CD4-positive, alpha-beta T cell (primary cell): ENCODE data around the gene SMOC2. TPM values are rescaled to one million over a fixed set of nuclear protein-coding genes. Genes with fewer than 3 reads are reported as not detected.

Source experiments
- ATAC-seq: fragments of 200-7000 bp; cut with Tn5 transposase; one replicate; pipeline ENCODE4 v1.10.0; 2022; ENCODE audit warnings: mild to moderate bottlenecking; ENCODE audit not compliant: poor library complexity
- CTCF ChIA-PET: fragments of 350-600 bp; sonication (Branson Sonifier 250); formaldehyde crosslinking; loops from one replicate; lab custom pipeline; 2021; ENCODE audit warnings: antibody characterized with exemption, inconsistent platforms; lab: Charles Lee
- POLR2A ChIA-PET: fragments of 350-600 bp; sonication (Branson Sonifier 250); formaldehyde crosslinking; loops from one replicate; lab custom pipeline; 2021; ENCODE audit warnings: antibody characterized with exemption, inconsistent platforms; lab: Charles Lee
- DNase-seq, 14 experiments: peaks; one replicate each; pipeline ENCODE4 v3.0.0-alpha.2; 2013 to 2020; ENCODE audit warnings: mixed read lengths in 2 of 14
- H3K27ac ChIP-seq, 2 donors: one replicate each; pipeline versions ENCODE4 v1.5.1 to v1.7.0; 2013; ENCODE audit warnings: low read length in 2 of 2, low read depth in 1 of 2, mild to moderate bottlenecking in 1 of 2
- H3K27me3 ChIP-seq, 2 experiments: 1 replicate in 1 of 2; 2 replicates in 1 of 2; pipeline versions ENCODE4 v1.6.1 to v1.7.0; 2013; ENCODE audit warnings: low read length in 2 of 2, control low read depth in 1 of 2, mild to moderate bottlenecking in 1 of 2, moderate library complexity in 1 of 2; ENCODE audit not compliant: insufficient read depth in 2 of 2, control insufficient read depth in 1 of 2
- H3K36me3 ChIP-seq: one replicate; pipeline ENCODE4 v1.6.1; 2013; ENCODE audit warnings: low read length, control low read depth; ENCODE audit not compliant: insufficient read depth
- H3K4me1 ChIP-seq: one replicate; pipeline ENCODE4 v1.6.1; 2013; ENCODE audit warnings: low read length, control low read depth; ENCODE audit not compliant: insufficient read depth
- H3K4me3 ChIP-seq: one replicate; pipeline ENCODE4 v1.5.1; 2013; ENCODE audit warnings: mild to moderate bottlenecking, low read length, moderate library complexity
- H3K9me3 ChIP-seq, 2 experiments: 1 replicate in 1 of 2; 2 replicates in 1 of 2; pipeline versions ENCODE4 v1.6.1 to v1.7.0; 2013; ENCODE audit warnings: low read length in 2 of 2, mild to moderate bottlenecking in 2 of 2, control low read depth in 1 of 2, moderate library complexity in 1 of 2; ENCODE audit not compliant: control insufficient read depth in 1 of 2, insufficient read depth in 1 of 2
- H3K27ac Mint-ChIP-seq: one replicate; pipeline ENCODE4 v1.8.0; 2020; ENCODE audit warnings: mixed read lengths
- H3K27me3 Mint-ChIP-seq: one replicate; pipeline ENCODE4 v1.8.0; 2021; ENCODE audit warnings: mixed read lengths
- H3K36me3 Mint-ChIP-seq: one replicate; pipeline ENCODE4 v1.8.0; 2021; ENCODE audit warnings: low read depth, mixed read lengths
- H3K4me1 Mint-ChIP-seq: one replicate; pipeline ENCODE4 v1.8.0; 2021; ENCODE audit warnings: low read depth, mixed read lengths
- H3K4me3 Mint-ChIP-seq: one replicate; pipeline ENCODE4 v1.8.0; 2020; ENCODE audit warnings: mild to moderate bottlenecking, mixed read lengths
- H3K9me3 Mint-ChIP-seq: one replicate; pipeline ENCODE4 v1.8.0; 2020; ENCODE audit warnings: mixed read lengths
- intact Hi-C, 2 experiments: fragments of 100-400 bp; cut with DNase I in 1 of 2; cut with micrococcal nuclease in 1 of 2; formaldehyde crosslinking; loops; one replicate each; pipeline versions ENCODE4 v1.15.1 to v1.9.0; 2023 to 2025; cut with DNase I, micrococcal nuclease
- total RNA-seq, 174 experiments: library from RNA in 2 of 174; stranded (reverse) in 2 of 174; gene quantifications; one replicate each; pipeline ENCODE4 v1.2.3 and lab custom pipeline; 2021 to 2026
- TF ChIP-seq, protein P1 (sequence below): fragments of 200-600 bp; IDR thresholded peaks from one replicate; pipeline ENCODE4 v1.8.0; 2022; ENCODE audit warnings: antibody characterized with exemption, mild to moderate bottlenecking

The SMOC2 gene
- total RNA-seq, 2 experiments from 2014 or later = not detected

DNA sequence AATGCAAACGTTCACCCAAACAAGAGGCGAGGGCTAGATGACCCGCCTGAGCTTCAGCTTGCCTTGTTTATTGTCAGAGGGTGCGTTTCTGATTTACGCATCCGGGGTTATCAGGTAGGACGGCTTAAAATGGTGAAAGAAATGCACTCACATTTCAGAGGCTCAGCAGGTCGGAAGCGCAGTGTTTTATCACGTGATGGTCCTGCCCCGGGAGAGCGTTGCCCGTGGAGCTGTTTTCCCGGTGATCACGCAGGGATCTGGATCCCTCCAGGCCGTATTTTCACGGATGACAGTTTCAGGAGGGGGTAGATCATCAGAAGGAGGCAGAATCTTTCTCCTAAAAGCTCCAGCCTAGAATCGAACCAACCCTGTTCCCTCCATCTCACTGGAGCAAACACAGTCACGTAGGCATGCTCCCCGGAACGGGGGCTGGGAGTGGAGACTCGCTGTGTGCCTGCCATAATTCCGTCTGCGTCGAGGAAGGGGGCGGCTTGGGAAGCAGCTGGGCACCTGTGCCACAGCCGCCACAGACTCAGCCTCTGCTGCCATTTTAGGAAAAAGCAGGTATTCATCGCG lies 121.7 kb downstream of the SMOC2 start:
- ATAC-seq (no peak), DNase-seq (no peak)
- H3K9me3 Mint-ChIP-seq = no peaks in the 10 kb centered on the region
- Histone ChIP-seq H3K9me3 (peaks cover 0 to 10% of the 10 kb centered on the region in 2 experiments), H3K27me3 (no peaks in the 10 kb centered on the region), H3K27ac (no peak overlapping the region), H3K36me3 (no peaks in the 10 kb centered on the region), H3K4me3 (no peak overlapping the region), H3K4me1 (no peaks in the 10 kb centered on the region)
- H3K27me3 Mint-ChIP-seq = peaks cover 12% of the 10 kb centered on the region
- H3K27ac Mint-ChIP-seq = no peak overlapping the region
- intact Hi-C loops = no loop called here
- ChIA-PET POLR2A (no interaction called here), CTCF (no interaction called here)
- no peaks in the 10 kb centered on the region for H3K36me3 Mint-ChIP-seq
- H3K4me1 Mint-ChIP-seq = no peaks in the 10 kb centered on the region
- TF ChIP-seq, protein P1, sequence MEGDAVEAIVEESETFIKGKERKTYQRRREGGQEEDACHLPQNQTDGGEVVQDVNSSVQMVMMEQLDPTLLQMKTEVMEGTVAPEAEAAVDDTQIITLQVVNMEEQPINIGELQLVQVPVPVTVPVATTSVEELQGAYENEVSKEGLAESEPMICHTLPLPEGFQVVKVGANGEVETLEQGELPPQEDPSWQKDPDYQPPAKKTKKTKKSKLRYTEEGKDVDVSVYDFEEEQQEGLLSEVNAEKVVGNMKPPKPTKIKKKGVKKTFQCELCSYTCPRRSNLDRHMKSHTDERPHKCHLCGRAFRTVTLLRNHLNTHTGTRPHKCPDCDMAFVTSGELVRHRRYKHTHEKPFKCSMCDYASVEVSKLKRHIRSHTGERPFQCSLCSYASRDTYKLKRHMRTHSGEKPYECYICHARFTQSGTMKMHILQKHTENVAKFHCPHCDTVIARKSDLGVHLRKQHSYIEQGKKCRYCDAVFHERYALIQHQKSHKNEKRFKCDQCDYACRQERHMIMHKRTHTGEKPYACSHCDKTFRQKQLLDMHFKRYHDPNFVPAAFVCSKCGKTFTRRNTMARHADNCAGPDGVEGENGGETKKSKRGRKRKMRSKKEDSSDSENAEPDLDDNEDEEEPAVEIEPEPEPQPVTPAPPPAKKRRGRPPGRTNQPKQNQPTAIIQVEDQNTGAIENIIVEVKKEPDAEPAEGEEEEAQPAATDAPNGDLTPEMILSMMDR = no peak
- H3K4me3 Mint-ChIP-seq = no peak overlapping the region

DNA sequence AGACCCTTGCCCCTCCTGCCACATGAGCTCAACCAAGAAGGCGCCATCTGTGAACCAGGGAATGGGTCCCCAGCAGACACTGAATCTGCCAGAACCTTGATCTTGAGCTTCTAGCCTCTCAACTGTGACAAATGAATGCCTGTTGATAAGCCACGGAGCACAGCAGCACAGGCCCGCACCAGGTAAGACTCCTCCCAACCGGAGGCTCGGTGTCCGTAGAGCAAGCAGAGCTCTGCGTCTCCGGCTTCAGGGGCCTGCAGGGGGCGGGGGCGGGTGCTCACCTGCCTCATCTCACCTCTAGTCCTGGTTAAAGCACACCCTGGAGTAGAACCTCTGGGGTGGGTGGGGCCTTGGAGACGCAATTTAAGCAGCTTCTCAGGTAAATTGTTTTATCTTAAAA lies 122.7 kb downstream of the SMOC2 start:
- Histone ChIP-seq H3K36me3 (no peaks in the 10 kb centered on the region), H3K27ac (no peak overlapping the region), H3K4me3 (no peak overlapping the region), H3K27me3 (no peaks in the 10 kb centered on the region), H3K4me1 (no peaks in the 10 kb centered on the region), H3K9me3 (peaks cover 0 to 4% of the 10 kb centered on the region in 2 experiments)
- POLR2A ChIA-PET = no interaction called here
- Mint-ChIP-seq H3K36me3 (no peaks in the 10 kb centered on the region), H3K4me1 (no peaks in the 10 kb centered on the region), H3K4me3 (no peak overlapping the region), H3K27me3 (peaks cover 15% of the 10 kb centered on the region), H3K27ac (no peak overlapping the region), H3K9me3 (no peaks in the 10 kb centered on the region)
- DNase-seq = no peak
- ATAC-seq = no peak
- intact Hi-C loops = no loop called here
- CTCF ChIA-PET = no interaction called here
- TF ChIP-seq, protein P1 = no peak

DNA sequence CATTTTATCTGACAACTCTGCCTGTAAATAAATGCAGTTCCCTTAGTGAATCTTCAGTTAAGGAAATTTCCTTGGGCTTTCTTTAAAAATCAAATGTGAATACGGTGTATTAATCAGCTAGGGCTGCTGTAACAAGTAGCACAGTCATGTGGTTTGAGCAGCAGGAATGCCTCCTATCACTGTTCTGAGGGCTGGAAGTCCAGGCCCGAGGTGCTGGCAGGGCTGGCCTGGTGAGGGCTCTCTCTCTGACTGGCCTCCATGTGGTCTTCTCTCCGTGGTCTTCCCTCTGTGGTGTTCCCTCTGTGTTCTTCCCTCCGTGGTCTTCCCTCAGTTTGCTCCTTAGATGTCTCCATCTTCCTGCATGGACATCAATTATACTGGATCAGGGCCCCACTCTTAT lies 124.1 kb downstream of the SMOC2 start:
- Histone ChIP-seq H3K27me3 (no peaks in the 10 kb centered on the region), H3K4me1 (no peaks in the 10 kb centered on the region), H3K9me3 (peaks cover 0 to 4% of the 10 kb centered on the region in 2 experiments), H3K27ac (no peak overlapping the region), H3K4me3 (no peak overlapping the region), H3K36me3 (no peaks in the 10 kb centered on the region)
- TF ChIP-seq, protein P1 = no peak
- Mint-ChIP-seq H3K4me3 (no peak overlapping the region), H3K27ac (no peak overlapping the region), H3K9me3 (no peaks in the 10 kb centered on the region), H3K4me1 (no peaks in the 10 kb centered on the region), H3K27me3 (peaks cover 12% of the 10 kb centered on the region), H3K36me3 (no peaks in the 10 kb centered on the region)
- intact Hi-C loops = loop anchor here in 1 of 2 experiments (5.0 kb wide), 1 partner anchor 393 kb away; no protein-coding TSS in a partner anchor
- DNase-seq = no peak
- ChIA-PET CTCF (no interaction called here), POLR2A (no interaction called here)
- ATAC-seq = no peak
